Endodermal cell (in vitro differentiated cells): Measurements from ENCODE around the gene NUFIP1. TPM values are rescaled to one million over a fixed set of nuclear protein-coding genes. Genes with fewer than 3 reads are reported as not detected.

Experiments used
- DNase-seq: peaks from one replicate; pipeline ENCODE4 v3.0.0-alpha.2; 2017
- H3K27ac ChIP-seq: 2 replicates; pipeline ENCODE4 v1.5.1; 2013; ENCODE audit warnings: mild to moderate bottlenecking, low read depth, low read length, moderate library complexity
- H3K27me3 ChIP-seq: 2 replicates; pipeline ENCODE4 v1.6.1; 2013; ENCODE audit warnings: mild to moderate bottlenecking, low read length, moderate library complexity; ENCODE audit not compliant: insufficient read depth, control insufficient read depth, poor library complexity, severe bottlenecking
- H3K36me3 ChIP-seq: 2 replicates; pipeline ENCODE4 v1.7.0; 2013; ENCODE audit warnings: mild to moderate bottlenecking, low read length, moderate library complexity; ENCODE audit not compliant: control insufficient read depth, insufficient read depth
- H3K4me1 ChIP-seq: one replicate; pipeline ENCODE4 v1.7.0; 2013; ENCODE audit warnings: low read length; ENCODE audit not compliant: control insufficient read depth, insufficient read depth
- H3K4me3 ChIP-seq: 2 replicates; pipeline ENCODE4 v1.5.1; 2013; ENCODE audit warnings: mild to moderate bottlenecking, low read length, moderate library complexity
- H3K9ac ChIP-seq: 2 replicates; pipeline ENCODE4 v1.6.1; 2013; ENCODE audit warnings: mild to moderate bottlenecking, low read length, moderate library complexity; ENCODE audit not compliant: poor library complexity, severe bottlenecking; ENCODE audit errors: extremely low read depth
- H3K9me3 ChIP-seq: 2 replicates; pipeline ENCODE4 v1.6.1; 2013; ENCODE audit warnings: mild to moderate bottlenecking, low read length, moderate library complexity; ENCODE audit not compliant: control insufficient read depth
- H3K27ac Mint-ChIP-seq: 2 replicates; pipeline ENCODE4 v1.8.0; 2020; ENCODE audit warnings: mixed read lengths
- H3K27me3 Mint-ChIP-seq: 2 replicates; pipeline ENCODE4 v1.8.0; 2021; ENCODE audit warnings: mild to moderate bottlenecking, mixed read lengths; ENCODE audit not compliant: insufficient read depth
- H3K36me3 Mint-ChIP-seq: 2 replicates; pipeline ENCODE4 v1.8.0; 2020; ENCODE audit warnings: low read depth, mixed read lengths
- H3K4me1 Mint-ChIP-seq: 2 replicates; pipeline ENCODE4 v1.8.0; 2020; ENCODE audit warnings: mixed read lengths
- H3K4me3 Mint-ChIP-seq: 2 replicates; pipeline ENCODE4 v1.8.0; 2020; ENCODE audit warnings: mild to moderate bottlenecking, moderate library complexity, mixed read lengths
- H3K9me3 Mint-ChIP-seq: 2 replicates; pipeline ENCODE4 v1.8.0; 2020; ENCODE audit warnings: mild to moderate bottlenecking, mixed read lengths
- WGBS, 2 experiments: methylation state at CpG; one replicate each; pipeline versions ENCODE4 v1.1.5 to v1.1.7; 2013; ENCODE audit warnings: missing lambda C conversion rate in 2 of 2, mixed read lengths in 1 of 2; ENCODE audit not compliant: insufficient coverage in 1 of 2, insufficient read length in 1 of 2; 5-methylcytosine and 5-hydroxymethylcytosine counted together
- total RNA-seq, 2 donors: library from RNA; stranded (reverse); fragmentation: NEBNext Ultra II Directional in 1 of 2; extraction: Animal tissue kit (Norgen Biotek cat#: 25700) in 1 of 2; gene quantifications; 2 replicates in 1 of 2; 3 replicates in 1 of 2; pipeline ENCODE4 v1.2.1, GENCODE V29; 2021
- TF ChIP-seq, protein P1 (sequence below): fragments of 200-600 bp; sonication (generic); conservative IDR thresholded peaks from 2 replicates; pipeline ENCODE4 v1.5.0; 2021; ENCODE audit warnings: antibody characterized with exemption, mild to moderate bottlenecking

NUFIP1 gene
- total RNA-seq, 2 donors from 2014 or later: 11.0 to 13.9 TPM

DNA sequence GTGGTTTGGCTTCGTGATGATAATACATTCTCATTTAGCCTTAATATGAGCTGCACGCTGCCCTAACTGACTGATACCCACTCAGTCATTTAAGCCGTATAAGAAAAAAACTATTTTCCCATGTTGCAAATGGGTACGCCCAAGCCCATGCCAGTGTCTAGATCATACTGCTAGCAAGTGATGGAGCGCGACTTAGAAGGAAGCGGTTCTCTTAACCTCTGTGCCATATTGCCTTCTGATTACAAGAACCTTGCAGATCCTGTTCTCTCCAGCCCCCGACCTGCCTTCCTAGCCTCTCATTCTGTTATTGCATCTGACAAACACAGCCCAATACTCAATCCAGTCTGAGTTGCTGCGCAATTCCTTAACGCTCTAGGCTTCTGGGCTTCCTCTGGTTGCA is 670 bp upstream of the NUFIP1 start:
- peaks cover 13% of the 10 kb centered on the region for H3K4me1 Mint-ChIP-seq
- H3K4me1 ChIP-seq: peaks cover 5% of the 10 kb centered on the region
- H3K9me3 Mint-ChIP-seq: no peaks in the 10 kb centered on the region
- no peaks in the 10 kb centered on the region for H3K27me3 Mint-ChIP-seq
- H3K27ac ChIP-seq: peak overlapping the region; percentile 87
- peaks cover 16% of the 10 kb centered on the region for H3K36me3 ChIP-seq
- peak overlapping the region; percentile 83 for H3K4me3 ChIP-seq
- peak overlapping the region; percentile 100 for H3K27ac Mint-ChIP-seq
- H3K27me3 ChIP-seq: no peaks in the 10 kb centered on the region
- H3K4me3 Mint-ChIP-seq: peak overlapping the region; percentile 99
- peak overlapping the region; percentile 83 for H3K9ac ChIP-seq
- peaks cover 5% of the 10 kb centered on the region for H3K36me3 Mint-ChIP-seq
- TF ChIP-seq, protein P1, sequence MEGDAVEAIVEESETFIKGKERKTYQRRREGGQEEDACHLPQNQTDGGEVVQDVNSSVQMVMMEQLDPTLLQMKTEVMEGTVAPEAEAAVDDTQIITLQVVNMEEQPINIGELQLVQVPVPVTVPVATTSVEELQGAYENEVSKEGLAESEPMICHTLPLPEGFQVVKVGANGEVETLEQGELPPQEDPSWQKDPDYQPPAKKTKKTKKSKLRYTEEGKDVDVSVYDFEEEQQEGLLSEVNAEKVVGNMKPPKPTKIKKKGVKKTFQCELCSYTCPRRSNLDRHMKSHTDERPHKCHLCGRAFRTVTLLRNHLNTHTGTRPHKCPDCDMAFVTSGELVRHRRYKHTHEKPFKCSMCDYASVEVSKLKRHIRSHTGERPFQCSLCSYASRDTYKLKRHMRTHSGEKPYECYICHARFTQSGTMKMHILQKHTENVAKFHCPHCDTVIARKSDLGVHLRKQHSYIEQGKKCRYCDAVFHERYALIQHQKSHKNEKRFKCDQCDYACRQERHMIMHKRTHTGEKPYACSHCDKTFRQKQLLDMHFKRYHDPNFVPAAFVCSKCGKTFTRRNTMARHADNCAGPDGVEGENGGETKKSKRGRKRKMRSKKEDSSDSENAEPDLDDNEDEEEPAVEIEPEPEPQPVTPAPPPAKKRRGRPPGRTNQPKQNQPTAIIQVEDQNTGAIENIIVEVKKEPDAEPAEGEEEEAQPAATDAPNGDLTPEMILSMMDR: no peak
- DNase-seq: peak; percentile 45
- 18 to 19% methylated on average over 10 of the region's 10 CpGs for WGBS, 2 experiments
- H3K9me3 ChIP-seq: no peaks in the 10 kb centered on the region

DNA sequence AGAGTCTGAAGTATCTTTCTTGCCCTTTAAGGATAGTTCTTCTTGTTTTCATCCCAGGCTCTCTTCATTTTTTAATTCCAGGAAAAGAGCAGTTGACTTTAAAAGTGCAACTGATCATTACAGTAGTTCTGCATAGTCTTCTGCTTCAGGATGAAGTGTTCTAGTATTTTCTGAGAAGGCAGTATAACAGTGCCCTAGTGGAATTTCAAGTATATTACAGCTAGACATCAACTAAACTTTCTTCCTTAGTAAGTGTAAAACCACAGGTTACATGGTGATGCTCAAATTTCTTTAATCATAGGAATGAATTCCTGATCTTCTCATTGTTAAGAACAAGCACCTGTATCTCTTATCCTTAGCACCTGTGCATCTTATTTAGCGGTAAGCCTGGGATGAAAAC is 10.9 kb downstream of the NUFIP1 start:
- peaks cover 70% of the 10 kb centered on the region for H3K36me3 ChIP-seq
- Mint-ChIP-seq H3K4me1 (no peaks in the 10 kb centered on the region), H3K9me3 (no peaks in the 10 kb centered on the region), H3K4me3 (no peak overlapping the region), H3K27ac (no peak overlapping the region), H3K36me3 (peaks cover 29% of the 10 kb centered on the region), H3K27me3 (no peaks in the 10 kb centered on the region)
- H3K9ac ChIP-seq: no peak overlapping the region
- H3K4me1 ChIP-seq: no peaks in the 10 kb centered on the region
- no peaks in the 10 kb centered on the region for H3K9me3 ChIP-seq
- no peak overlapping the region for H3K4me3 ChIP-seq
- 95 to 100% methylated on average over 1 of the region's 1 CpG for WGBS, 2 experiments
- TF ChIP-seq, protein P1: peak; percentile 50
- H3K27me3 ChIP-seq: no peaks in the 10 kb centered on the region
- no peak for DNase-seq
- H3K27ac ChIP-seq: no peak overlapping the region

DNA sequence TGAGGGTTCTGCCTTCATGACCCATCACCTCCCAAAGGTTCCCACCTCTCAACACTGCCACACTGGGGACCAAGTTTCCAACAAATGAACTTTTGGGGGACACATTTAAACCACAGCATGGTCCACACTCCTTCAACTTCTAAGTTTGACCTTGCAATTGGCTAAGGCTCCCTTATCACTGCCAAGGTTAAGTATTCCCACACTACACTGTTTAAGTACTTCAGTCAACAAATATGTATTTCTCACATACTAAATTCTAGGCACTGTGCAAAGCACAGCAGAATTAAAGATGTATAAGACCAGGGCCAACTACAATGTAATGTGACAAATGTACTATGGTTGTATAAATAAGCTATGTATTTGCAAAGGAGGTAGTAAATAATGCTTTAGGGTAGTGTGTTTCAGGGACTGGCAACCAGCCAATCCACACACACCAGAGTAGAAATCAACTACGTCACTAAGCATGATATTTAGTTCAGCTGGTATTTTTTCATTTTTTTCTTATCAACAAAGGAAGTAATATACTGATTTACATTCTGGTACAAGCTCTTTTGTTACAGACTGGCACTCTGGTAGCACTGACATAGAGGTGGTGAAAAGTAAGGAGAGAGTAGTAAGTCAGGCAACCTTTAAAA is 12.2 kb downstream of the NUFIP1 start:
- H3K9ac ChIP-seq: no peak overlapping the region
- peaks cover 76% of the 10 kb centered on the region for H3K36me3 ChIP-seq
- no peaks in the 10 kb centered on the region for H3K4me1 ChIP-seq
- no CpG with 5 or more reads among the region's 1 CpG for WGBS, 2 experiments
- no peaks in the 10 kb centered on the region for H3K27me3 ChIP-seq
- no peak overlapping the region for H3K4me3 Mint-ChIP-seq
- H3K27ac Mint-ChIP-seq: no peak overlapping the region
- no peaks in the 10 kb centered on the region for H3K4me1 Mint-ChIP-seq
- no peaks in the 10 kb centered on the region for H3K9me3 Mint-ChIP-seq
- peaks cover 23% of the 10 kb centered on the region for H3K36me3 Mint-ChIP-seq
- H3K27me3 Mint-ChIP-seq: no peaks in the 10 kb centered on the region
- no peak overlapping the region for H3K4me3 ChIP-seq
- TF ChIP-seq, protein P1: no peak
- no peaks in the 10 kb centered on the region for H3K9me3 ChIP-seq
- DNase-seq: no peak
- no peak overlapping the region for H3K27ac ChIP-seq
